ENCODE measurements around the gene SLC23A1.

SLC23A1 gene

GRCh38 chr5:139407517-139407916 is 24.4 kb upstream of the SLC23A1 start:
- DNase-seq (ENCODE audit: low spot score), result peak; percentile 43

DNA sequence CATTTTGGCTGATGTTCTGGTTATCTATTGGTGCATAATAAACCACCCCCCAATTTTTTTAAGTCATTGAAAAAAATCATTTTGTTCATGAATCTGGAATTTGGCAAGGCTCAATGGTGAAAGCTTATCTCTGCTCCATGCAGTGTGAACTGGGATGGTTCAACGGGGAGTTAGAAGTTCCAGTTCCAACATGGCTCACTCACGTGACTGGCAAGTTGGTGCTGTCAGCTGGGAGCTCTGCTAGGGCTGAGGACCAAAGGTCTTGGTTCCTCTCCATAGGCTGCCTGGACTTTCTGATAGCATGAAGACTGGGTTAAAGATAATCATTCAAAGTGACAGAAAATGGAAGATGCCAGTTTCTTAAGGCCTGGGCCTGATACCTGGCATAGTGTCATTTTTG is 23.9 kb upstream of the SLC23A1 start:
- no peak for DNase-seq (ENCODE audit: low spot score)

GRCh38 chr5:139404484-139404840 is 21.4 kb upstream of the SLC23A1 start:
- DNase-seq (ENCODE audit: low spot score), result no peak

GRCh38 chr5:139403787-139404483 is 20.8 kb upstream of the SLC23A1 start, which contains the start of gene SPATA24:
Gene SPATA24 (minus strand): TSS chr5:139404089. CDS start chr5:139404060, 29 bp downstream.
- DNase-seq (ENCODE audit: low spot score), result peak; percentile 98

DNA sequence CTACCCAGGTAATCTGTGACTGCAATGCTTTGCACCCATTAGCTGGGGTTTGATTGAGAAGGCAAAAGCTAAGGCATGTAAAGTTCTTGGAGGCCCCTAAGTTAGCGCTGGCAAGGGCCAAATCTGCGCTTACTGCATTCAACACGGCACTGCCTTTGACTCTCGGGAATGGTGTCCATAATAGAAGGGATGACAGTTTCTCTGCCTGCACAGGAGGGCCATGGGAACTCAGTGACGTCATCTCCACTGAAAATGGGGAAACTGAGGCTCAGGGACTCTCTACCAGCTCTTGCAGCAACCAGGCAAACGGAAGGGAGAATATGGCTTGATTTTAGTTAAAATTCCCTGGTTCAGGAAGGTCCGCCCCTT is 20.3 kb upstream of the SLC23A1 start:
- no peak for DNase-seq (ENCODE audit: low spot score)

GRCh38 chr5:139402561-139403158 is 19.6 kb upstream of the SLC23A1 start:
- peak; percentile 42 for DNase-seq (ENCODE audit: low spot score)

- no peak for DNase-seq (ENCODE audit: low spot score)
Observed at GRCh38 chr5:139401546-139401945, 18.4 kb upstream of the SLC23A1 start.

- no peak for DNase-seq (ENCODE audit: low spot score)
Observed at GRCh38 chr5:139399501-139400121, 16.5 kb upstream of the SLC23A1 start.

- no peak for DNase-seq (ENCODE audit: low spot score)
Observed at GRCh38 chr5:139397921-139398320, 14.8 kb upstream of the SLC23A1 start.

DNA sequence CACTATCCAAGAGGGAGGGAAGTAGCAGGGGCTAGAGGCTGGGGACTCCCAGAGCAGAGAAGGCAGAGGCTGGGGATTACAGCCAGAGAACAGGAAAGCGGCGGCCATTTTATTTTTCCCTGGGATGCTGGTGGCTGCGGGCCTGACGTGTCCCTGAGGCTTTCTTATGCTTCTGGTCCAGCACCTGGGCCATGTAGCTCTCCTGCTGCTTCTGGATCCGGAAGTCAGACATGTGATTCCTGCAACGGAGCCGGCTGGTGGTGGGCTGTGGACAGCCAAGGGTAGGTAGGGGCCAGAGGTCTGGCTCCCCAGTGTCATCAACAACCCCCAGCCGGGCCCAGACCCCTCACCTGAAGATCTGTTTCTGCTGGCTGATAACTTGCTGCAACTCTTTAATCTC is 13.6 kb upstream of the SLC23A1 start:
- DNase-seq (ENCODE audit: low spot score), result no peak

GRCh38 chr5:139395844-139396640 is 12.9 kb upstream of the SLC23A1 start:
- DNase-seq (ENCODE audit: low spot score), result no peak

- no peak for DNase-seq (ENCODE audit: low spot score)
Observed at GRCh38 chr5:139394654-139395566, 11.8 kb upstream of the SLC23A1 start, which contains the start of gene PROB1. Gene PROB1 (minus strand): TSS chr5:139395104. CDS start chr5:139395081, 23 bp downstream.

DNA sequence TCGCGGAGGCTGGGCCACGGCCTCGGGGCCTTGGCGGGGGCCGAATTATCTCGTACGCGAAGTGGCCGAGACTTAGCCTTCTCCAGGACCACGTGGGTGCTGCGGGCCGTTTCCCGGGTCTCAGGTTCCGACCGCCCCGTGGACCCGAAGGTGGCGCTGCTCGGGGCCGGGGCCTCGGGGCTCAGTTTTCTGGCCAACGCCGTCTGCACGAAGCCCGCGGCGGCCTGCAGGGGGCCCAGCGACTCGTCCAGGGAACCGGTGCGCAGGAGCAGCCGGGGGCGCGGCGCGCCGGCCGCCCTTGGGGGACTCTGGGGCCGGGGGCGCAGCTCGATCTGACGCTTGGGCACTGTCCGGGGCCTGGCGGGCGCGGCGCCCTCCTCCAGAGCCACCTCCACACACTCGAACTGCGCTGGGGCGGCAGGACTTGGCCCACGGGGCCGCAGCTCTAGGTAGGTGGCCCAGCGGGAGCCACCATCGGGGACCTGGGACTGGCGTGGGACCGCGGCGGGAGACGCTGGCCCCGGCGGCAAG is 11.1 kb upstream of the SLC23A1 start:
- DNase-seq (ENCODE audit: low spot score), result peak; percentile 73

- no peak for DNase-seq (ENCODE audit: low spot score)
Observed at GRCh38 chr5:139393497-139394122, 10.5 kb upstream of the SLC23A1 start.

DNA sequence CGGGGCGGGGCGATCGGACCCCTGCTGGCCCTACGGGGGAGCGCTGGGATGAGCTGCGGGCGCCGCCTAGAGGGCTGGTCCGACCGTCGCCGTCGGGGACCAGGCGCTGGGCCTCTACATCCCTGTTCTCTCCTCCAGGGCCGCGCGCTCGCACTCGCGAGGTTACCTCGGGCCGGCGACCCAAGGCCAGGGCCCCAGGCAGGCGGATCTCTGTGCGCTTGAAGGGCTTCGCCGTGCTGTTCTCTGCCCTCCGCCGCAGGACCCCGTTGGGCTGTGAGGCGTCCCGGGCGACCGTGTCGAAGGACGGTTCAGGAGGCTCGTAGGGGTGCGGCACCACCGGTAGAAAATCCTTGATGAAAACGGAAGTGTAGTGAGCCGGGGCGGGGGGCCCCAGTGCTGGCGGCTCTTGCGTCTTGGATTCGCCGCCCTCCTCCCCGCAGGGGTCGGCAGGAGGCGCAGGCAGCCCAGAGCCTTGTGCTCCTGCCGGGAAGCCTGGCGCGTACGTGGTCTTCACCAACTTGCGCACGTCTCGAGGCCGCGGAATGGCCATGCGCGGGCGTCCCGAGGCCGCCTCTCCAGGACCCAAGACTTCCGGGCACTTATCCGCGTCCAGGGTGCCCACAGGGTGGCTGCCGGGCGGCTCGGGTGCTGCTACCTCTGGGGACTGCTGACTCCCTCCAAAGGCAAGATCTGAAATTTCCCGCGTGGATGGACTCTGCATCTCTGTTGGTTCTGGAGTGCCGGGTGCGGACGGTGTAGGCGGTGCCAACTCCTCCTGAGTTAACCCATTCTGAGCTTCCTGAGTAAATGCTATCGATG is 9.8 kb upstream of the SLC23A1 start:
- DNase-seq (ENCODE audit: low spot score), result peak; percentile 92

DNA sequence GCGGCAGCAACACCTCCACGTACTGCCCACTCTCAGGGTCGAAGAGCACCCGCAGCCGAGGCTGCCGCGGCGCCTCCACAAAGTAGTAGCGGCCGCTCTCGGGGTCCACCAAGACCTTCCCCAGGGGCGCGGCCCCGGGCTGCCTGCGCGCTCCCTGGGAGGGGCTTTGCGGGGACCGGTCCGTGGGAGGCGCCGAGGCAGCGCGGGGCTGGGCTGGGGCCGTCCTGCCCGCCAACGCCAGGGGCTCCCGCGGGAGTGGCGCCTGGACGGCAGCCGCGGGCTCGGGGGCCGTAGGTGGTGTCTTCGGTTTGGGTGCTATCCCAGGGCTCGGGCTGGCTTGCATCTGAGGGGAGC is 9.2 kb upstream of the SLC23A1 start:
- DNase-seq (ENCODE audit: low spot score), result no peak

- peak; percentile 58 for DNase-seq (ENCODE audit: low spot score)
Observed at GRCh38 chr5:139391570-139392323, 8.7 kb upstream of the SLC23A1 start.

DNA sequence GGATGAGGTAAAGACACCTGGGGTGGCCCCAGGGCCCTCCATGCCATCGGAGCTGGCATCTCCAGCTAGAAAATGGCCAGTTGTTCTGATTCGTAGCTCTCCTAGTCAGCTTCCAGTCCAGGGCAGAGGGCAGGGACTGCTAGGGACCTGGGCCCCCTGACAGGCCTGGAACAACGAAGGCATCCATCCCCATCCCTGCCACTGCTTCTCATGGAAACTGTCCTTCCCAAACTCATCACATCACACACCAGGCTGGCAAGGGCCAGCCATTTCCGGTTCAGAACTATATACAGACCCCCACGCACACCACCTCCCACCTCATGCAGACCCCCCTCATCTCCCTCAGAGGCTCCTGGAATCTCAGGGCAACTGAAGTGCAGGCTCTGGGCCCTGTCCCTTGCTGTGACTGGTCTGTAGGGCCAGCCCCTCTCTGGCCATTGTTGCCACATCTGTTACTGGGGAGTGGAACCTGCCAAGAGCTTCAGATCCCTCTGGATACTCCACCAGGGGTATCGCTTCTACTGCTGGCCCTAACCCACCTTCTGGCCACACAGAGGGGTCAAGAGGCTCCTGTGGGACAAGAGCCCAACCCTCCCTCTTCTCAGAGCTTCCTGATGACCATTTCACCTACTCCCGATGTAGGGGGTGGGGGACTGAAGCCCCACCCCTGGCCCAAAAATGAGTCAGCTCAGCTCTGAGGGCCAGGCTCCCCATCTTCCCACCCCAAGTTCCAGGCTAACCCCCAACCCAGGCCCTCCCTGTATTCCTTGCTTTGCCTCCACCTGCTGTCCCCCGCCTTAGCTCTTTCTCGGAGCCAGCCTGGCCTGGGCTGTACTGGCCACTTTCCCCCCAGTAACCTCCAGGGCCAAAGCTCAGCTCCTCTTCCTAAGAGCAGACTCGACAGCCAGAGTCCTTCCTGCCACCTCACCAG is 7.8 kb upstream of the SLC23A1 start:
- DNase-seq (ENCODE audit: low spot score), result peak; percentile 26

All from NAMALWA (cell line).